ENCODE results near the gene ADAR.

The ADAR gene

GRCh38 chr1:154608397-154609270, 648 bp upstream of the ADAR start:
- TF ChIP-seq GATA2 (IDR thresholded peaks at IDR 0.05; ENCODE audit: low read depth, low read length) (no peak), GATA3 (IDR thresholded peaks at IDR 0.05; ENCODE audit: low read depth, low read length) (no peak)

DNA sequence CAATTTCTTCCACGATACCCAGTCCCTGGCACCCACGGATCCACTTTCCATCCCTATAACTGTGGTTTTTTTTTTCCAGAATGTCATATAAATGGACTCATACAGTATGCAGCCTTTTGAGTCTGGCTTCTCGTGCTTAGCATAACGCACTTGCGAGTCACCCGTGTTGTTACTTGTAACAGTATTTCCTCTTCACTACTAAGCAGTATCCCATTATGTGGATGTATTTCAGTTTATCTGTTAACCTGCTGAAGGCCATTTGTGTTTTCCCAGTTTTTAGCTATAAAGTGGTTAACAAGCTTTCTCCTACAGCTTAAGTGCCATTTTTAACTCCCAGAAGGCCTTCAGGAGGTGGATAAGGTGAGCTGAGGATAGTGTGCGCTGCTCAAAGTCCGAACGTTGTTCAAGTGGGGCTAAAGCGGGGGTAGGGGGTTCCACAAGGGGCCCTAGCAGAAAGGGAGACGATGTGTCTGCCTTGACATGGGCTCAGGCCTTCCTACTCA, 829 bp downstream of the ADAR start:
- no peak for TF ChIP-seq GATA2 (IDR thresholded peaks at IDR 0.05; ENCODE audit: low read depth, low read length)
- no peak for TF ChIP-seq GATA3 (IDR thresholded peaks at IDR 0.05; ENCODE audit: low read depth, low read length)

DNA sequence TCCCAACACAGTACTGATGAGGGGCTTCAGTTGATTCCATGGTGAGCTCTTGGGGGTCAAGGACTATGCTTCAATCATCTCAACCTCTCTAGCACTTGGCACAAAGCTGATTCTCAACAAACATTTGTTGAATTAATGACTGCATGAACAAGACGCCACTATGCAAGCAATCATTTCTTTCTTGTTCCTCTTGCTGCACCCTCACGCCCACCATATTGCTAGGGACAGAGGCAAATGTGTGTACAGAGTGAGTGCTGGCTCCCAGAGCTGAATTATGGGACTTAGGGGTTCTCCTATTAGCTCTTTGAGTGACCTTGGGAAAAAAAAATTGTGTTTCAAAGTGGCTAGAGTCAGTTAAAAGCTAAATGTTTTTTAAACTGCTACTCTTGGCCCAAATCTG, 2.5 kb downstream of the ADAR start:
- TF ChIP-seq GATA2 (IDR thresholded peaks at IDR 0.05; ENCODE audit: low read depth, low read length) (no peak), GATA3 (IDR thresholded peaks at IDR 0.05; ENCODE audit: low read depth, low read length) (no peak)

- TF ChIP-seq GATA3 (IDR thresholded peaks at IDR 0.05; ENCODE audit: low read depth, low read length) (no peak), GATA2 (IDR thresholded peaks at IDR 0.05; ENCODE audit: low read depth, low read length) (no peak)
Observed at GRCh38 chr1:154603317-154603716, 4.7 kb downstream of the ADAR start.

DNA sequence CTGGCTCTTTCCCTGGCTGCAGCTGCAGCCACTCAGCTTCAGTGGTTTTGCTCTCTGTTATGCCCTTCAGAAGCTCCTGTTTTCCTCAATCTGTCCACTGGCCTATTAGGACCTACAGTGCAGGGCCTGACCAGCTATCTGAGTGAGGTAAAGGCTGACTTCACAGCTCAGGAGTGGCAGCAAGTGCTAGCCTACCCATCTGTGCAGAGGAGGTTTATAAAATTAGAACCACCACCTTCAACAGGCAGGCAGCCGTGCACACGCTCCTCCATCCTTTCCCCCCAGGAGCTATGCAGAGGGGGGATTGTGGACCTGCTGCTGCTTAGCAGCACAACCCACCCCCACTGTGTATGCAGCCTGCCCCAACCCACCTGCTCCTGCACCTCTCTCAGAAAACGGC, 8.3 kb downstream of the ADAR start:
- TF ChIP-seq GATA3 (IDR thresholded peaks at IDR 0.05; ENCODE audit: low read depth, low read length) (no peak), GATA2 (IDR thresholded peaks at IDR 0.05; ENCODE audit: low read depth, low read length) (no peak)

- no peak for TF ChIP-seq GATA2 (IDR thresholded peaks at IDR 0.05; ENCODE audit: low read depth, low read length)
- TF ChIP-seq GATA3 (IDR thresholded peaks at IDR 0.05; ENCODE audit: low read depth, low read length), result no peak
Observed at GRCh38 chr1:154598871-154599635, 8.9 kb downstream of the ADAR start.

DNA sequence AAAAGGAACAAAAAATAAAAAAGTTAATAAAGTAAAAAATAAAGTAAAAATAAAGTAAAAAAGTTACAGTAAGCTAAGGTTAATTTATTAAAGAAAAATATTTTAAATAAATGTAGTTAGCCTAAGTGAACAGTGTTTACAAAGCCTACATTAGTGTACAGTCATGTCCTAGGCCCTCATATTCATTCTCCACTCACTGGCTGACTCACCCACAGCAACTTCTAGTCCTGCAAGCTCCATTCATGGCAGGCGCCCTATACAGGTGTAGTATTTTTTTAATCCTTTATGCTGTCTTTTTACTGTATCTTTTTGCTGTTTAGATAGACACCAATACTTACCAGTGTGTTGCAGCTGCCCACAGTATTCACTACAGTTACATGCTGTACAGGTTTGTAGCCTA, 12.4 kb downstream of the ADAR start:
- TF ChIP-seq GATA3 (IDR thresholded peaks at IDR 0.05; ENCODE audit: low read depth, low read length) (no peak), GATA2 (IDR thresholded peaks at IDR 0.05; ENCODE audit: low read depth, low read length) (no peak)

- TF ChIP-seq GATA2 (IDR thresholded peaks at IDR 0.05; ENCODE audit: low read depth, low read length) (no peak), GATA3 (IDR thresholded peaks at IDR 0.05; ENCODE audit: low read depth, low read length) (no peak)
Observed at GRCh38 chr1:154594811-154595210, 13.2 kb downstream of the ADAR start.

DNA sequence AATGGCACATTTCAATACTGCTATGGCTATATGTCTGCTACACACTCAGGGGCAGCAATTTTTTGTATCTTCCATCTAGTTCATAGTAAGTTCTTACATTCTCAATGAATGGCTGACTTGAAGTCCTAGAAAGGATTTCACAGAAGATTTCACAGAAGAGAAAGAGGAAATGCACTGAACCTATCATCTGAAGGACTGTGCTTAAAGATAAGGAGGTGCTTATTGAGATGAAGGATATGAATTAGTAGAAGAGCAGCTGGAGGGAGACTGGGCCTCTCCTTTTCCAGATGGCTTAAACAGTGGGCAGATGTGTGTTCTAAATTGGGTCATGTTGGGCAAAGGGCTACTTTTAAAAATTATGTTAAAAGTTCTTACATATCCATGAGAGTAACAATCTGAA, 14.6 kb downstream of the ADAR start:
- no peak for TF ChIP-seq GATA3 (IDR thresholded peaks at IDR 0.05; ENCODE audit: low read depth, low read length)
- no peak for TF ChIP-seq GATA2 (IDR thresholded peaks at IDR 0.05; ENCODE audit: low read depth, low read length)

DNA sequence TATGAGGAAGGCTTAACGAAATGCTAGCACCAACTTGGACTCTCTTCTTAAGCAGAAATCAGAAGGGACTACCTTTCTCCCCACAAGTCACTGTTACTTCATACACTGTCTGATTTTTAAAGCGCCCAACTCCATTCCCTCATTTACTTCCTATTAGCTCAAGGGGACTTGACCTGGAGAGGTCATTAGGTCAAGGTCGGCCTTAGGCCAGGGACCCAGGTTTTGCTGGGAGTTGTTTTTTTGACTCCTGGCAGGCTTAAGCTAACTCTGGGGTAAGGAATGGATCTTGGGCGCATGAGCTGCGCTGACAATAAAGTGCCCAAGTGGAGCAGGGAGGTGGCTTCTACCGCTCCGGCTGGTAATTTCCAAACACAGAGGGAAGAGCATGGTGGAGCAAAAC, 16.8 kb downstream of the ADAR start:
- TF ChIP-seq GATA3 (IDR thresholded peaks at IDR 0.05; ENCODE audit: low read depth, low read length) (no peak), GATA2 (IDR thresholded peaks at IDR 0.05; ENCODE audit: low read depth, low read length) (no peak)

DNA sequence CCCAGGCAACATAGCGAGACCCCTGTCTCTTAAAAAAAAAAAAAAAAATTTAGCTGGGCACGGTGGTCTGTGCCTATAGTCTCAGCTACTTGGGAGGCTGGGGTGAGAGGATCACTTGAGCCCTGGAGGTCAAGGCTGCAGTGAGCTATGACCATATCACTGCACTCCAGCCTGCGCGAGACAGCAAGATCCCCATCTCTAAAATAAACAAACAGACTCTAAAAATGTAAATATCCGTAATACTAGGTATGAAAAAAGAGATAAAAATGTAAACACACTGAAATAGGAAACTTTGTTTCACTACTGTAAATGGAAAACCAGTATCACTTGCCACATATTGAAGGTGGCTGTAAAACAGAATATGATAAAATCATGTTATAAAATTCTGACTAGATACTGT, 17.2 kb downstream of the ADAR start:
- TF ChIP-seq GATA2 (IDR thresholded peaks at IDR 0.05; ENCODE audit: low read depth, low read length), result no peak
- no peak for TF ChIP-seq GATA3 (IDR thresholded peaks at IDR 0.05; ENCODE audit: low read depth, low read length)

DNA sequence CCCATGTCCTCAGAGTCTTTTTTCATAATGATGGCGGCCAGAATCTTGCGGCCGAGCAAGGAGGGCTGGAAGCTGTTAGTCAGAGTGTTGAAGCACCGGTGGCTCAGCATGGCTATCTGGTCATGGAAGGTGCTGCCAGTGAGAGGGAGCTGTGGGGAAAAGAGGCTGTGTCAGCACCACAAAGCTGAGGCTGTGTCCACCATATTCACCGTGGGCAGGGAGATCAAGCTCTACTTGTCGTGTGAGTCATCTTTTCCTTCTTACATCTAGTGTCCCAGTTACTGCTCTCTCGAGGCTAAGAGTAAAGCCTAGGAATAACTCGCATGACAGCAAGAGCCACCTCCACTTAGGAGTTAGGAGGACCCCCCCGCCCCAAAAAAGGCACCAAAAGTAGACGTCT, 18.2 kb downstream of the ADAR start:
- TF ChIP-seq GATA2 (IDR thresholded peaks at IDR 0.05; ENCODE audit: low read depth, low read length) (no peak), GATA3 (IDR thresholded peaks at IDR 0.05; ENCODE audit: low read depth, low read length) (no peak)

GRCh38 chr1:154586641-154587040, 21.3 kb downstream of the ADAR start:
- TF ChIP-seq GATA3 (IDR thresholded peaks at IDR 0.05; ENCODE audit: low read depth, low read length) (no peak), GATA2 (IDR thresholded peaks at IDR 0.05; ENCODE audit: low read depth, low read length) (no peak)

DNA sequence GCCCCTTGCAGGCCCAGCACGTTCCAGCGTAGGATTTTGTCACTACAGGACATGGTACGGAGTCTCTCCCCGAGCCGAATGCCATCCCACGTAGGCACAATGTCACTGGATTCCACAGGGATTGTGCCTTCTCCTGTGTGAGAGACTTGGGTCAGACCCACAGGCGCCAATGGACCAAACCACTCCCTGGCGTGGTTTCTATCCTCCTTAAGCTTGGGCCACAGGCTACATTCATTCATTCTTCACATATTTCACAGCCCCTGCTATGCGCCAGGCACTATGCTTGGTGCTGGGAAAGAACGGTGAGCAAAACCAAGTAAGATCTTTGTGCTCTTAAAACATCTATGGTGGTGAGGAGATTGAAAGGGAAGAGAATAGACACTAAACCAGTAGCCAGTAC, 21.8 kb downstream of the ADAR start:
- TF ChIP-seq GATA3 (IDR thresholded peaks at IDR 0.05; ENCODE audit: low read depth, low read length) (no peak), GATA2 (IDR thresholded peaks at IDR 0.05; ENCODE audit: low read depth, low read length) (no peak)
